KMS-11 (cell line): Measurements from ENCODE around the gene CCDC33.

Source experiments
- H2AFZ ChIP-seq: fragments of 200-600 bp; sonication (generic); 2 replicates; pipeline ENCODE4 v1.6.1; 2016; ENCODE audit warnings: antibody characterized with exemption, mixed run types, low read depth
- H3K27ac ChIP-seq: fragments of 200-600 bp; sonication (generic); 2 replicates; pipeline ENCODE4 v1.6.1; 2016; ENCODE audit warnings: mild to moderate bottlenecking, mixed run types
- H3K27me3 ChIP-seq: fragments of 200-600 bp; sonication (generic); 2 replicates; pipeline ENCODE4 v1.6.1; 2017; ENCODE audit warnings: mild to moderate bottlenecking, low read depth, mixed run types, moderate library complexity; ENCODE audit not compliant: insufficient read depth
- H3K36me3 ChIP-seq: fragments of 200-600 bp; sonication (generic); 2 replicates; pipeline ENCODE4 v1.6.1; 2017; ENCODE audit warnings: mild to moderate bottlenecking, mixed run types; ENCODE audit not compliant: insufficient read depth
- H3K4me1 ChIP-seq: fragments of 200-600 bp; sonication (generic); 2 replicates; pipeline ENCODE4 v1.6.1; 2016; ENCODE audit warnings: mild to moderate bottlenecking, low read depth, mixed run types; ENCODE audit not compliant: poor library complexity, severe bottlenecking
- H3K4me2 ChIP-seq: fragments of 200-600 bp; sonication (generic); 2 replicates; pipeline ENCODE4 v1.7.0; 2016; ENCODE audit warnings: mild to moderate bottlenecking, mixed run types
- H3K4me3 ChIP-seq: fragments of 200-600 bp; sonication (generic); IDR thresholded peaks from 2 replicates; pipeline ENCODE4 v1.6.1; 2017; ENCODE audit warnings: low read depth, low read length, mixed read lengths; ENCODE audit not compliant: insufficient read depth
- H3K79me2 ChIP-seq: fragments of 200-600 bp; sonication (generic); 2 replicates; pipeline ENCODE4 v1.6.1; 2016; ENCODE audit warnings: low read depth, mixed run types; ENCODE audit not compliant: insufficient read depth
- H3K9ac ChIP-seq: fragments of 200-600 bp; sonication (generic); 2 replicates; pipeline ENCODE4 v1.6.1; 2016; ENCODE audit warnings: mild to moderate bottlenecking, mixed run types
- H4K20me1 ChIP-seq: fragments of 200-600 bp; sonication (generic); 2 replicates; pipeline ENCODE4 v1.6.1; 2016; ENCODE audit warnings: mild to moderate bottlenecking, mixed run types; ENCODE audit not compliant: insufficient read depth
- TF ChIP-seq, protein P1 (sequence below): fragments of 200-600 bp; sonication (generic); conservative IDR thresholded peaks from 2 replicates; pipeline ENCODE4 v1.6.1; 2017; ENCODE audit warnings: low read depth, mild to moderate bottlenecking, antibody characterized with exemption, low read length, moderate library complexity, mixed read lengths

Gene CCDC33

DNA sequence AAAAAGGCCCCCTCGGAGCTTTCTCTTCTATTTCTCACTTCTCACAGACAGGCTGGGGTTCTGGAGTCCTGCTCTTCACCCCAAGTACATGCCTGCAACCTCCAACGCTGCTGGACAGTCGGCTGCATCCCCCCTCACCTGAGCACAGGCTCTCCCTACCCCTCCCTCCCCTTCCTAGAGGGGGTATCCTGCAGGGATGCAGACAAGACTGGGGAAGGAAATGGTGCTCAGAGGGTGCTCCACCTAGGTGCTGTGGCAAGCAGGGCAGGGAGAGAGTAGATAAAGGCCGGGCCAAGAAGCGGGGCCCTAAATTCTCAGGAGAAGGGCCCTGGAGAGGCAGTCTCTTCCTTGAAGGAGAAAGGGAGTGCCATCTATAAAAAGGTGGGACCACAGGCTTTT lies 26.6 kb upstream of the CCDC33 start:
- no peaks in the 10 kb centered on the region for H3K4me1 ChIP-seq
- no peaks in the 10 kb centered on the region for H4K20me1 ChIP-seq
- TF ChIP-seq, protein P1, sequence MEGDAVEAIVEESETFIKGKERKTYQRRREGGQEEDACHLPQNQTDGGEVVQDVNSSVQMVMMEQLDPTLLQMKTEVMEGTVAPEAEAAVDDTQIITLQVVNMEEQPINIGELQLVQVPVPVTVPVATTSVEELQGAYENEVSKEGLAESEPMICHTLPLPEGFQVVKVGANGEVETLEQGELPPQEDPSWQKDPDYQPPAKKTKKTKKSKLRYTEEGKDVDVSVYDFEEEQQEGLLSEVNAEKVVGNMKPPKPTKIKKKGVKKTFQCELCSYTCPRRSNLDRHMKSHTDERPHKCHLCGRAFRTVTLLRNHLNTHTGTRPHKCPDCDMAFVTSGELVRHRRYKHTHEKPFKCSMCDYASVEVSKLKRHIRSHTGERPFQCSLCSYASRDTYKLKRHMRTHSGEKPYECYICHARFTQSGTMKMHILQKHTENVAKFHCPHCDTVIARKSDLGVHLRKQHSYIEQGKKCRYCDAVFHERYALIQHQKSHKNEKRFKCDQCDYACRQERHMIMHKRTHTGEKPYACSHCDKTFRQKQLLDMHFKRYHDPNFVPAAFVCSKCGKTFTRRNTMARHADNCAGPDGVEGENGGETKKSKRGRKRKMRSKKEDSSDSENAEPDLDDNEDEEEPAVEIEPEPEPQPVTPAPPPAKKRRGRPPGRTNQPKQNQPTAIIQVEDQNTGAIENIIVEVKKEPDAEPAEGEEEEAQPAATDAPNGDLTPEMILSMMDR, result no peak
- H3K9ac ChIP-seq, result no peak overlapping the region
- no peaks in the 10 kb centered on the region for H3K79me2 ChIP-seq
- H2AFZ ChIP-seq, result no peak overlapping the region
- H3K27me3 ChIP-seq, result peaks cover 70% of the 10 kb centered on the region
- H3K4me2 ChIP-seq, result no peak overlapping the region
- H3K4me3 ChIP-seq, result no peak overlapping the region
- H3K36me3 ChIP-seq, result no peaks in the 10 kb centered on the region
- no peak overlapping the region for H3K27ac ChIP-seq

DNA sequence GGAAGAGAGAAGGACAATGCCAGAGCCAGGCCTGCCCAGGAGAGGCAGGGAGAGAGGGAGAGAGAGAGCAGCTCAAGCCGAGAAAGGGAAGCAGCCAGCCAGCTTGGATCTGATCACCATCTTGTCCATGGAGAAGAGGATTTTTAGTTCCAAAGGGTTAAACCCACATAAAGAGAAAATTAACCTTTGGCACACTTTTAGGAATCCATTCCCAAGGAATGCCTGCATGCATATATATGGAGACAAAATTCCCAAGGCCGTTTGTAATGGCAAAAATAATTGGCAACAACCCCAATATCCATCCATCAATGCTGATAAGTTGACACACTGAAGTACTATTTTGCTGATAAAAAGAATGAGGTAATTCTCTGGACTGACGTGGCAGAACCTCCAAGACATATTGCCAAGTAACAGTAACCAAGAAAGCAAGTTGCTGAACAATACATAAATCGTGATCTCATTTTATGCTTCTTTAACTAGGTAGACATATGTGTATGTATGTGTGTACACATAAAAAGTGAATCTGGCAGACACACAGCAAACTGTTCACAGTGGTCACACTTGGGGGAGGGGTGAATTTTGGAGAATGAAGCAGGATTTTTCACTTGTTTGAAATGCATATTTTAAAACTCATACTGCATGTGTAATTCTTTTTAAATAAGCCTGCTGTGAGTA lies 26.0 kb upstream of the CCDC33 start:
- Histone ChIP-seq H2AFZ (no peak overlapping the region), H3K4me3 (no peak overlapping the region), H3K9ac (no peak overlapping the region), H3K79me2 (no peaks in the 10 kb centered on the region), H3K27ac (no peak overlapping the region), H3K36me3 (no peaks in the 10 kb centered on the region), H3K4me1 (no peaks in the 10 kb centered on the region), H3K4me2 (no peak overlapping the region), H3K27me3 (peaks cover 72% of the 10 kb centered on the region), H4K20me1 (no peaks in the 10 kb centered on the region)
- TF ChIP-seq, protein P1, result no peak

DNA sequence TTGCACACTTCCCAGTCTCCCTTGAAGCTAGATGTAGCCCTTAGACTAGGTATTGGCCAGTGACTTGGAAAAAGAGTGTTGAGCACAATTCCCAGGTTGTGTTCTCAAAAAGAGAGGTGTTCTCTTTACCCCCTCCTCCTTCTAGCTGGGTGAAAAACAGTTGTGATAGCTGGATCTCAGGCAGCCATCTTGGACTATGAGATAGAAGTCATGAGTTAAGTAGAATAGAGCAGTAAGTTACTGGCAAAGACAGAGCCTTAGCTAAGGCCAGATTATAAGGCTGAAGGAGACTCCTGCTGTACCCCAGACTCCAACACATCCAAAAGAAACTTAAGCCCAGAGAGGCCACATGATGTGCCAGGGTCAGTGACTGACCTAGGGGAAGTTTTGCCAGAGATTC lies 25.4 kb upstream of the CCDC33 start:
- Histone ChIP-seq H3K27ac (no peak overlapping the region), H3K36me3 (no peaks in the 10 kb centered on the region), H3K9ac (no peak overlapping the region), H3K79me2 (no peaks in the 10 kb centered on the region), H4K20me1 (no peaks in the 10 kb centered on the region), H3K4me3 (no peak overlapping the region), H3K4me1 (no peaks in the 10 kb centered on the region), H3K4me2 (no peak overlapping the region), H2AFZ (no peak overlapping the region), H3K27me3 (peaks cover 77% of the 10 kb centered on the region)
- TF ChIP-seq, protein P1, result no peak

DNA sequence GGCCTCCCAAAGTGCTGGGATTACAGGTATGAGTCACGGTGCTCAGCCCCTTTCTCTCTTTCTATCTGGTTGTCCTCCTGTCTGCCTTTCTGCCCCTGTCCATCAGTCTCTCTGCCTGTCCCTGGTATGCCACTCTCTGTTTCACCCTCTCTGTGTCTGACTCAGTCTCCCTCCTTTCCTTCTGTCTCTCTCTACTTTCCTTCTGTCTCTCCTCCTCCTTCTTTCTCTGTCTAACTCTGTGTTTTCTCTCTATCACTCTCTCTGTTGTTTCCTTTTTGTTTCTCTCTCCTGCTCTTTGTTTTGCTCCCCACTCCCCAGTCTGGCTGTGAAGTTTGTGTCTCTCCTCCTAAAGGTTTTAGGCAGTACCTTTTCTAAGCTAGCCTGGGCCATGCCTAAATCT lies 24.5 kb upstream of the CCDC33 start:
- no peak overlapping the region for H2AFZ ChIP-seq
- no peak overlapping the region for H3K4me2 ChIP-seq
- no peak overlapping the region for H3K9ac ChIP-seq
- TF ChIP-seq, protein P1, result no peak
- H3K36me3 ChIP-seq, result no peaks in the 10 kb centered on the region
- H3K79me2 ChIP-seq, result no peaks in the 10 kb centered on the region
- no peak overlapping the region for H3K27ac ChIP-seq
- H3K4me3 ChIP-seq, result no peak overlapping the region
- H4K20me1 ChIP-seq, result no peaks in the 10 kb centered on the region
- H3K27me3 ChIP-seq, result peaks cover 78% of the 10 kb centered on the region
- no peaks in the 10 kb centered on the region for H3K4me1 ChIP-seq
